GM12892 (cell line): ENCODE measurements around the gene AGPAT4.

Source experiments
- POLR2A ChIP-seq: IDR thresholded peaks from 2 replicates; pipeline ENCODE4 v1.6.1; 2011; ENCODE audit warnings: low read depth, low read length, control low read depth
- POLR2AphosphoS5 ChIP-seq: IDR thresholded peaks from 2 replicates; pipeline ENCODE4 v1.6.1; 2011; ENCODE audit warnings: low read depth, low read length, control low read depth
- TAF1 ChIP-seq: IDR thresholded peaks from 2 replicates; pipeline ENCODE4 v1.6.1; 2011; ENCODE audit warnings: low read depth, mild to moderate bottlenecking, control low read depth, low read length, borderline replicate concordance

DNA sequence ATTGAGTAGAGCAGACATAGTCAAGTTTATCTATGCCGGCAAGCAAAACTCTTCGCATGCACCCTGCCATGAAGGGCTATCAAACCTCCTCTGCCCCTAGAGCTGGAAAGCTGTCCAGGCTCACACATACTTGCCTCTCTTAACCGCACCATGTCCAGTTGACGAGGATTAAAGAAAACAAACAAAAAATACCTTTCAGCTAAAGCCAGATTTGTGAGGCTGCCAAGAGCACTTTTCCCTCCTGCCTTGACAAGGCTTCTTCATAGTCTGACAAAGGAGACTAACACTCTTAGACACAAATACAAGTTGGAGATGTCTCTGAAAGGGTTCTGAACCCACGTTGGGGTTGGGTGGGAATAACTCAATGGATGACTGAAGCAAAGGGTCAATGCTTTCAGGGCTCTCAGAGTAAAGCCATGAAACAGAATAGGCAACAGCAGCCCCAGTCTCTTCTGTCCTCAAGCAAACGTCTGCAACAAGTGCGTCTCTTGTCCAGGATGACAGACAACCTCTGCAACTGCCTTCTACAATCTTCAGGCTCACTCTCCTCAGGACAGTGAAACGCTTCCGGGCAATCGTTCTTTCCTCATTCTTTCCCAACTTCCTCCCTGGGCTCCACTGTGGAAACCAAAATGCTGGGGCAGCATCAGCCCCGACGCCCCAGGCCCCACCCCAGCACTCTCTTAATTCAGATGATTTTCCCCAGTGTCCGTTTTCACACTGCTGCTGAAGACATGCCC, 57.8 kb downstream of the AGPAT4 start:
- TF ChIP-seq POLR2A (no peak), POLR2AphosphoS5 (no peak), TAF1 (no peak)
